Activated CD4-positive, CD25-positive, alpha-beta regulatory T cell treated with anti-CD3 and anti-CD28 coated beads, Interleukin-2, amount 50 U/mL, for 16 hours (primary cell): ENCODE measurements around the gene OTUD3.
"Not testable (repeated sequence)": the region's sequence is repeated elsewhere in the genome, so short reads cannot be mapped to it uniquely, and the experiment has no call there.

ENCODE experiments used
- DNase-seq: peaks from one replicate; pipeline ENCODE4 v3.0.0-alpha.2; 2020; ENCODE audit warnings: low read depth, low spot score

OTUD3 gene

GRCh38 chr1:19920132-19920710, 38.0 kb downstream of the OTUD3 start:
- DNase-seq = no peak

- no peak for DNase-seq
Observed at GRCh38 chr1:19921310-19921709, 39.1 kb downstream of the OTUD3 start.

- DNase-seq = no peak
Observed at GRCh38 chr1:19922015-19922688, 40.0 kb downstream of the OTUD3 start.

GRCh38 chr1:19923137-19923952, 41.1 kb downstream of the OTUD3 start, which contains the start of gene PLA2G2E:
Gene PLA2G2E (minus strand): TSS chr1:19923617. CDS start chr1:19923559, 58 bp downstream.
- DNase-seq = no peak

GRCh38 chr1:19923953-19924346, 41.8 kb downstream of the OTUD3 start:
- no peak for DNase-seq

GRCh38 chr1:19925342-19926070, 43.3 kb downstream of the OTUD3 start:
- no peak for DNase-seq

GRCh38 chr1:19926296-19927129, 44.3 kb downstream of the OTUD3 start:
- no peak for DNase-seq

GRCh38 chr1:19927130-19927421, 44.9 kb downstream of the OTUD3 start:
- DNase-seq = not testable (repeated sequence)

- no peak for DNase-seq
Observed at GRCh38 chr1:19932866-19933265, 50.7 kb downstream of the OTUD3 start.

GRCh38 chr1:19934336-19934735, 52.1 kb downstream of the OTUD3 start:
- DNase-seq = no peak

- no peak for DNase-seq
Observed at GRCh38 chr1:19936061-19936750, 54.0 kb downstream of the OTUD3 start.

- no peak for DNase-seq
Observed at GRCh38 chr1:19938472-19938871, 56.3 kb downstream of the OTUD3 start.

- DNase-seq = no peak
Observed at GRCh38 chr1:19940486-19941205, 58.5 kb downstream of the OTUD3 start.

GRCh38 chr1:19941206-19941568, 59.0 kb downstream of the OTUD3 start:
- DNase-seq = no peak

- no peak for DNase-seq
Observed at GRCh38 chr1:19942088-19942487, 59.9 kb downstream of the OTUD3 start.

- DNase-seq = no peak
Observed at GRCh38 chr1:19942657-19943056, 60.5 kb downstream of the OTUD3 start.

- DNase-seq = no peak
Observed at GRCh38 chr1:19945914-19946313, 63.7 kb downstream of the OTUD3 start.

GRCh38 chr1:19946331-19946751, 64.1 kb downstream of the OTUD3 start:
- no peak for DNase-seq

- DNase-seq = no peak
Observed at GRCh38 chr1:19946971-19947370, 64.8 kb downstream of the OTUD3 start.

GRCh38 chr1:19949016-19949415, 66.8 kb downstream of the OTUD3 start:
- no peak for DNase-seq
